ENCODE results near the gene PLPPR3.
"Not testable (repeated sequence)": the region's sequence is repeated elsewhere in the genome, so short reads cannot be mapped to it uniquely, and the experiment has no call there.

The PLPPR3 gene

DNA sequence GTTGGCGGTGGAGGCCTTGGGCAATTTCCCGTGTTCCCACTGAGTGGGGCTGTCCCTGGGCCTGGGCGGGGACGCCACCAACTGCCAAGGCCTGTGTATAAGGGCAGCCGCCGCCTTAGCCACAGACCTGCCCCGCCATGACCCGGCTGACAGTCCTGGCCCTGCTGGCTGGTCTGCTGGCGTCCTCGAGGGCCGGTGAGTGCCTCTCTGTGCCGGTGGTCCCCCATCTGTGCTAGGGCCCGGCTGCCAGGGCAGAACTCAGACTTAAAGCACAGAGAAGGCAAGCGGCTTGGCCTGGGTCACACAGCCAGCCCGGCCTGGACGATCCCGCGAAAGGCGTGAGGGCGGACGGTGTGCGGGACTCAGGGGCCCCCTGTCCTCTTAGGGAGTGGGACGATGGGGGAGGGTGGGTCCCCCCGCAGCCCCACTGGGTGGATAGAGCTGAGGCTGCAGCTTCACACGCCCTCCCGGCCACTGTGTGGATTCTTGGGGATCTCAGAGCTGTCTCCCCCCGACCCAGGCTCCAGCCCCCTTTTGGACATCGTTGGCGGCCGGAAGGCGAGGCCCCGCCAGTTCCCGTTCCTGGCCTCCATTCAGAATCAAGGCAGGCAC is 6.1 kb upstream of the PLPPR3 start, which contains the start of gene AZU1:
TSS of gene AZU1 (plus strand) at position 128 of the 612 bp plus-strand sequence. CDS start at position 138, 10 bp downstream.
- peak; percentile 81 for DNase-seq

DNA sequence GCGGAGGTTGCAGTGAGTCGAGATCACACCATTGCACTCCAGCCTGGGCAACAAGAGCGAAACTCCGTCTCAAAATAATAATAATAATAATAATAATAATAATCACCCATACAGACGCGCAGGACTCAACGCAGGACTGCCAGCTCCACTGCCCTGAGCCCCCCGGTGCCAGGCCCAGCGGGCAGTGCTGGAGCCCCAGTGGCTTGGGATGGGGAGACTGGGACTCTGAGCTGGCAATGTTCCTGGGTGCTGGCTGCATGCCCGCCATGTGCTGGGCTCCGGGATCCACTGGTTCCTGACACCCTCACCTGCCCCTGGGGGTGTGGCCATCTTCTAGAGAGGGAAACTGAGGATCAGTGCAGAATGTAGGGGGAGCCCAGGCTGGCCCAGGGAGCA is 5.6 kb upstream of the PLPPR3 start:
- no peak for DNase-seq

GRCh38 chr19:825897-826644 is 4.3 kb upstream of the PLPPR3 start:
- peak; percentile 21 to 37 for DNase-seq

DNA sequence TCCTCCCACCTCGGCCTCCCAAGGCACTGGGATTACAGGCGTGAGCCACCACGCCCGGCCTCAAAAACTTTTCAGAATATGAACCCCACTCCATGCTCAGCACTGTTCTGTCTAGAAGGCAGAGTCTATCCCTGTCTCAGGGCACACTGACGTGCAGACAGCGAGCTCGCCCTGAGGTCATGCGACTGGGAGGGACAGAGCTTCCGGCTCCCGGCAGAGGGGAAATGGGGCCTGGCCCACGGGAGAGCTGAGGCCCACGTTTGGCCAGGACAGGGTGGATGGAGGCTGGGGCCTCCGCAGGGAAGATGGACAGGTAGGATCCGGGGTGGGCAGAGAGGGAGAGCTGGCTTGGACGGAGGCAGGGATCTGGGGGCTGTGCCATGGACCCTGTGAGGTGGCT is 3.1 kb upstream of the PLPPR3 start:
- DNase-seq = peak; percentile 64 to 69

GRCh38 chr19:823565-824121 is 1.9 kb upstream of the PLPPR3 start:
- peak in 1 of 2 donors; percentile 29 for DNase-seq

GRCh38 chr19:821231-821824 is 427 bp downstream of the PLPPR3 start:
- DNase-seq = no peak

DNA sequence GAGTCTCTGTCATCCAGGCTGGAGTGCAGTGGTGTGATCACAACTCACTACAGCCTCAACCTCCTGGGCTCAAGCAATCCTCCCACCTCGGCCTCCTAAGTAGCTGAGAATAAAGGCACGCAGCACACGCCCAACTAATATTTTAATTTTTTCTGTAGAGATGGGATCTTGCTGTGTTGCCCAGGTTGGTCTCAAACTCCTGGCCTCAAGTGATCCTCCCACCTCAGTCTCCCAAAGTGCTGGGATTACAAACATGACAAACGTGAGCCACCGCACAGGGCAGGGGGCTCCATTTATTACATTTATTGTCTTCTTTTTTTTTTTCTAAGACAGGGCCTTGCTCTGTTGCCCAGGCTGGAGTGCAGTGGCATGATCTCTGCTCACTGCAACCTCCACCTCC is 1.5 kb downstream of the PLPPR3 start:
- not testable (repeated sequence) for DNase-seq

GRCh38 chr19:816500-816857 is 5.3 kb downstream of the PLPPR3 start:
- DNase-seq = no peak

GRCh38 chr19:815775-816499 is 5.8 kb downstream of the PLPPR3 start:
- no peak for DNase-seq

GRCh38 chr19:815079-815774 is 6.5 kb downstream of the PLPPR3 start:
- DNase-seq = no peak

DNA sequence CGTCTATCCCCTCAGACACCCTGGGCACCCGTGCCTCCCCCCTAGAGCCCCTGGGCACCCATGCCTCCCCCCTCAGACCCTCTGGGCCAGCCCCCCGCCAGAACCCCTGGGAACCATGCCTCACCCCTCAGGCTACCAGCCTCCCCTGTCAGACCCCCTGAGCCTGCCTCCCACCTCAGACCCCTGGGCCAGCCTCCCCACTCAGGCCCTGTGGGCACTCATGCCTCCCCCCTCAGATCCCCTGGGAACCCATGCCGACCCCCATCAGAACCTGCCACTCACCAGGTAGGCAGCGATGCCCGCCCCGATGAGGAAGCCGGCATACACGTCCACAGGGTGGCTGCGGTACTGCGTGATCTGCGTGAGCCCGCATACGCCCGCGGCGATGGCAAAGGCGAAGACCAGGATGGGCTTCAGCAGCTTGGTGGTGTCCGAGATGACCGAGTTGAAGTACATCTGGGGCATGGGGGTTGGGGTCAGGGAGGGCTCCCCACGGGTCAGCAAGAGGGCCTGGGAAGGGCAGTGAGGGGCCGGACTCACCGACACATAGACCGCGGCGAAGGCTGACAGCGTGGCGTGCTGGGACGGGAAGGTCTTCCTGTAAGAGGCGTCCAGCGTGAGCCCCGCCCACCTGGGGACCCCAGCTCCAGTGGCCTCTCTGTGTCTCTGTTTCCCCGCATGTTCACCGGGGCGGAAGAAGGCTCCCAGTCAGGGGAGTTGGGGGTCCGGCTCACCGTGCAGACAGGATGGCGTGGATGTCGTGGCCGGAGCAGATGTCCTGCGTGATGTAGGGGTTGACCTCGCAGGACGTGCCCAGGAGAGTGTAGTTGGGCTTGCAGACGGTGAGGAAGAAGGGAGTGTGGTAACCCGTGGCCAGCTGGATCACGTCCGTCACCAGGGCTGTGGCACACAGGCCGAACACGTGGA is 7.3 kb downstream of the PLPPR3 start:
- no peak for DNase-seq

DNA sequence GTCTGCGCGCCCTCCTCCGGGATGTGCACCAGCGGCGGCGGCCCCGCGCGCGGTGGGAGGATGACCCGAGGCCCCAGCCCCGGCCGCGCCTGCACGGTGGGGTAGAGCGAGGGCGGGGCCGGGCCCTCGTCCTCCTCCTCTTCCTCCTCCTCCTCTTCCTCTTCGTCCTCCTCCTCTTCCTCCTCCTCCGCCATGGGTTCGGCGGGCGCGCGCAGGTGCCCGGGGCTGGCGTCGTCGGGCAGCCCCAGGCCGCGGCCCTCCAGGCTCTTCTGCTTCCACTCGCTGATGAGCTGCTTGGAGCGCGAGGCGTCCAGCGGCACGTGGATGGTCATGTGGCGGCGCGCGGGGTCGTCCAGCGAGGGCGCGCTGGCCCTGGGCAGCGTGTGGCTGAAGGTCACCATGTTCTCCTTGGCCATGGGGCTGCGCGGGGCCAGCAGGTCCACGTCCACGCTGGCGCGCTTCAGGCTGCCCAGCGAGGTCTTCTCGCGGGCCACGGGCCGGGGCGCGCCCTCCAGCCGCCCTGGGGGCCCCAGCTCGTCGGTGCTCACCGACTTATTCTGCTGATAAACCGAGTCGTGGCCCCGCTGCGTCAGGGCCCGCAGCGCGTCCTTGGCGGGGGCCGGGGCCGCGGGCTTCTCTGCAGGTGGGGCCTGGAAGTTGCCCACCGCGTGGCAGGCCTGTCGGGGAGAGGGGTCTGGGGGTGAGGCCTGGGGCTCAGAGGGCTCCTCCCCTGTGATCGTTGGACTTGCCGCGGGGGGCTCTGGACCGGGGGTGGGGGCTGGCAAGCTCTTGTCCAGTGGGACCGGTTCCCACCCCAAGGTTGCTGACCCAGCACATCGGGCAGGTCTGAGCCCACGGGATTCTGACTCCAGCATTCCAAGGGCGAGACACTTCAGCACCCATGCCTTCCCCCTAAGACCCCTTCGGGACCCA is 8.3 kb downstream of the PLPPR3 start:
- DNase-seq = no peak

DNA sequence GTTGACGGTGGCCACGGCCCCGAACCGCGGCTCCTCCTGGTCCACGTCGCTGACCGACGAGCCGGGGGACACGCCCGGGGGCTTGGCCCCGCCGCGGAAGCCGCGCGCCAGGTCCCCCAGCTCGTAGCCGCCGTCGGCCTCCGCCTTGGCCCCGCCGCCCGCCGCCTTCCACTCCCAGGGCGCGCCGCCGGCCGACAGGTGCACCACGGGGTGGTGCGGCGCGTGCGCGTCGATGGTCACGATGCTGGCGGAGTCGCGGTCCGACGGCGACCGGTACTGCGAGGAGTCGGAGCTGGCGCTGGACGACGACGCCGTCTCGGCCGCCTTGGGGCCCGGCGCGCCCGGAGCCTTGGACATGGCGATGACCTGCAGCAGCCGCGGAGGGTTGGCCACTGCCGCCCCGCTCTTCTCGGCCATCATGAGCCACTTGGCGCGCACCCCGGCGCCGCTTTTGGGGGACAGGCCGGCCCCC is 9.0 kb downstream of the PLPPR3 start:
- no peak for DNase-seq

DNA sequence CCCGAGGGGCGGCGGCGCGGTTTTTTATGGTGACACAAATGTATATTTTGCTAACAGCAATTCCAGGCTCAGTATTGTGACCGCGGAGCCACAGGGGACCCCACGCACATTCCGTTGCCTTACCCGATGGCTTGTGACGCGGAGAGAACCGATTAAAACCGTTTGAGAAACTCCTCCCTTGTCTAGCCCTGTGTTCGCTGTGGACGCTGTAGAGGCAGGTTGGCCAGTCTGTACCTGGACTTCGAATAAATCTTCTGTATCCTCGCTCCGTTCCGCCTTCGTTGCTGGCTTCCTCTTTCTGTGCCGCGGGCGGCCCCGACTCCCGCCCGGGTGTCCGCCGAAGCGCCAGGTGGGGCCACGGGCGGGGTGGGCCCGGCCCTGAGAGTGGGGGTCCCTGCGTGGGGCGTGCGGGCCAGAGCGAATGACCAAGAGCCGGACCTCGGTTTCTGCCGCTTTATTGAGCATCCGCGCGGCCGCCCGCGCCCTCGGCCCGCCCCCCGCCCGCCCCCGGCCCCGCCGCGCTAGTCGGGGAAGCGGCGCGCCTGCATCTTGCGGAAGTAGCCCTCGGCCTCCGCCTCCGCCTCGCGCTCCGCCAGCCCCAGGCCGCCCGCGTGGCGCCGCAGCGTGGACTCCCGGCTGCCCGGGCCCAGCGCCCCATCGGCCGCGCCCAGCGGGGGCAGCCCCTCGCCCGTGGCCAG is 9.6 kb downstream of the PLPPR3 start:
- DNase-seq = no peak

DNA sequence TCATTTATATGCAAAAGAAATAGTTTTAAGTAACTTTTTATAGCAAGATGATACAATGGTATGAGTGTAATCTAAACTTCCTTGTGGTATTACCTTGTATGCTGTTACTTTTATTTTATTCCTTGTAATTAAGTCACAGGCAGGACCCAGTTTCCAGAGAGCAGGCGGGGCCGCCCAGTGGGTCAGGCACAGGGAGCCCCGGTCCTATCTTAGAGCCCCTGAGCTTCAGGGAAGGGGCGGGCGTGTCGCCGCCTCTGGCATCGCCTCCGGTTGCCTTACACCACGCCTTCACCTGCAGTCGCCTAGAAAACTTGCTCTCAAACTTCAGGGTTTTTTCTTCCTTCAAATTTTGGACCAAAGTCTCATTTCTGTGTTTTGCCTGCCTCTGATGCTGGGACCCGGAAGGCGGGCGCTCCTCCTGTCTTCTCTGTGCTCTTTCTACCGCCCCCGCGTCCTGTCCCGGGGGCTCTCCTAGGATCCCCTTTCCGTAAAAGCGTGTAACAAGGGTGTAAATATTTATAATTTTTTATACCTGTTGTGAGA is 10.2 kb downstream of the PLPPR3 start:
- no peak for DNase-seq

GRCh38 chr19:810883-811489 is 10.8 kb downstream of the PLPPR3 start:
- DNase-seq = no peak

GRCh38 chr19:810077-810855 is 11.5 kb downstream of the PLPPR3 start:
- no peak for DNase-seq

DNA sequence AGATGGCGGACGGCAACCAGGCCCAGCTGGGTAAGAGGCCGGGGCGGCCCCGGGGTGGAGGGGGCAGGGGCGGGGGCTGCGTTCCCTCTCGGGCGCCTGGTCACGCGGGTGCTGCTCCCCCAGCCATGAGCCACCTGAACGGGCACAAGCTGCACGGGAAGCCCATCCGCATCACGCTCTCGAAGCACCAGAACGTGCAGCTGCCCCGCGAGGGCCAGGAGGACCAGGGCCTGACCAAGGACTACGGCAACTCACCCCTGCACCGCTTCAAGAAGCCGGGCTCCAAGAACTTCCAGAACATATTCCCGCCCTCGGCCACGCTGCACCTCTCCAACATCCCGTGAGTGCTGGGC is 13.4 kb downstream of the PLPPR3 start:
- DNase-seq = no peak
